T-helper 22 cell (primary cell): Measurements from ENCODE around the gene GPR101.

Experiments used
- DNase-seq: peaks from one replicate; pipeline ENCODE4 v3.0.0-alpha.2; 2020; ENCODE audit warnings: low read depth

The GPR101 gene, protein sequence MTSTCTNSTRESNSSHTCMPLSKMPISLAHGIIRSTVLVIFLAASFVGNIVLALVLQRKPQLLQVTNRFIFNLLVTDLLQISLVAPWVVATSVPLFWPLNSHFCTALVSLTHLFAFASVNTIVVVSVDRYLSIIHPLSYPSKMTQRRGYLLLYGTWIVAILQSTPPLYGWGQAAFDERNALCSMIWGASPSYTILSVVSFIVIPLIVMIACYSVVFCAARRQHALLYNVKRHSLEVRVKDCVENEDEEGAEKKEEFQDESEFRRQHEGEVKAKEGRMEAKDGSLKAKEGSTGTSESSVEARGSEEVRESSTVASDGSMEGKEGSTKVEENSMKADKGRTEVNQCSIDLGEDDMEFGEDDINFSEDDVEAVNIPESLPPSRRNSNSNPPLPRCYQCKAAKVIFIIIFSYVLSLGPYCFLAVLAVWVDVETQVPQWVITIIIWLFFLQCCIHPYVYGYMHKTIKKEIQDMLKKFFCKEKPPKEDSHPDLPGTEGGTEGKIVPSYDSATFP

DNA sequence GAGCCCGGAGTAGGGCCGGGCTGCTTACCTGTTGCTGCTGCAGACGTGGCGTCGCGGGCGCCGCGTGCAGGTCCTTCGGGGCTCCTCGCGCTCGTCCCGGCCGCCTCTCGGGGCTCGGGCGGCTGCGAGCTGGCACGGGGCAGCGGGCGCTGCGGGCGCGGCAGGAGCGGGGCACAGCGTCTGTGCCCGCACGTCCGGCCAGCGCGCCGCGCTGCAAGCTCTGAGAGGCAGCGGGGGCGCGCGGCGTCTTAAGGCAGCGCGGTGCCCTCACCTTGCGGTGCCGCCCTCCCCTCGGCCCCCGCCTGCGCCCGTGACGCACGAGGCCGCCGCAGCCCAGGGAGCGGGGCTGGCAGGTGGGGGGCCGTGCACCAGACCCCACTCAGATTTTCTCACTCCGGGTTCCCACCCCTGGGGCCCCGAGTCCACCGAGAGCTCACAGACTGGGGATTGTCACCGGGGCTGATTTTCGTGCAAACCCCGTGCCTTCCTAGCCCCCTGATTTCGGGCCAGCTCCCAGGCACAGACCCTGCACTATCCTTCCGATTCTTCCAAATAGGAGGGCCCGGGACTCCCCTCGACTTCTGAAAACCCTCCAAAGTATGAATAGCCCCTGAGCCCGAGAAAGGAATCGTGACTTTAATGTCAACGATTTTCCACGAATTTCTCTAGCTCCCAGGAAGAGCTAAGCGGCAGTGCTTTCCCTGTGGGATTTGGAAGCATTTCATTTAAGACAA, at the start of gene GPR101:
GPR101 (minus strand) TSS at position 222 of the 734 bp plus-strand sequence. CDS start 2,321 bp downstream, outside the sequence.
- no peak for DNase-seq

DNA sequence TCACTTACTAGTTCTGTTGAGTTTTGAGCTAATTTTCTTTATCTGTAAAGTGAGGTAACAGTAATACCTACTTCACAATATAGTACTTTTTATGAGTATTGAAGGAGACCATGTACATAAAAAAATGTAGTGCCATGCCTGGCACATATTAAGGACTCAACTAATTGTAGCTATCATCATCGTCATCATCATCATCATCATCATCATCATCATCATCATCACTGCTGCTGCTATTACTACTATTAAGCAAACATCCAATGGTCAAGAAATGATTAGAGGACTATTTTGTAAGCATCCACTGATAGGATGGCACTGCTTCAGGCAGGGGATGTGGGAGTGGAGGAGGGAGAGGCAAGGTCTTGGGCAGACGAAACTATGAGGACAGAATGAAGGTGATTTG, 47.4 kb upstream of the GPR101 start:
- no peak for DNase-seq

DNA sequence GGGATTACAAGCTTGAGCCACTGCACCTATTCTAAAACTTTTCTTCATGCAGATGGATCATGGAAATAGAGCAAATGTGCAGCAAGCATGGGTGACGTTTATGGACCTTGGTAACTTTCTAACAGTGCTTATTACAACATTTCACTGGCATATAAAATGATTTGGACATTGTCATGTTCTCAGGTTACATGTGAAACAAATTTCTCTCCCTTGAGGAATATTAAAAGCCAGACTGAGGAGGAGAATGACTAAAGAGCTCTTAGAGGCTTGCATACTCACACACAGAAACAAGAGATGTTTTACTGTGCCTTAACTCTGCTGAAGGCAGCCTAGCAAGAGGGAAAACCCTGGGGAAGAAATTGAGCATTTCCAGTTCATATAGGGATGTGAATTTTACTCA, 38.6 kb upstream of the GPR101 start:
- DNase-seq, result no peak

DNA sequence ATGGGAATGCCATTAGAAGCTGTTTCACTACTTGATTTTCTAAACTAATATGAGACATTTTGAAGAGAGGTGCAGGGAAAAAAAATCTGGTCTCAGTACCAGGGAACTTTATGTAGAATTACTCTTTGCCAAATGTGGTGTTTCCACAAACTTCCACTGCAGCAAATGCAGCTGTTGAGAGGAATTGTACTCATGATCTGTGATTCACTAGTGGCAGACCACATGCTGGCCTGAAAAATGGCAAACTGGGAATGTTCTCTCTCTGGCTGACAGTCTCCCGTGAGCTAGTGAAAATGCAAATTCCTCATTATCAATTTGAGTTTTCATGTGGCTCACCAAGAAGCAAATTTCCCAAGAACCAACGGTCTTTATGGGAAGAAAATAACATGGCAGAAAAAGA, 37.8 kb upstream of the GPR101 start:
- DNase-seq, result no peak

DNA sequence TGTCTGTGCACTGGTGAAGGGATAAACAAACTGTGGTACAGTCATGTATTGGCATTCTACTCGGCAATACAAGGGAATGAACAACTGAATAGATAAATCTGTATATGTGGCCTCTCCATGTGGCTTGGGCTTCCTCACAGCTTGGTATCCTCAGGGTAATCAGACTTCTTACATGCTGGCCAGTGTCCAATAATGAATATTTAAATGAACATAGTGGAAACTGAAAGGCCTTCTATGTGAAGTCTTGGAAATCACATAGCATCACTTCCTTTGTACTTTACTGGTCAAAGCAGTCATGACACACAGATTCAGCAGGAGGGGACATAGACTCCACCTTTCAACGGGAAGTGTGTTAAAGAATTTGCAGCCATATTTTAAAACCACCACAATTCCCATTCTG, 33.4 kb upstream of the GPR101 start:
- no peak for DNase-seq

DNA sequence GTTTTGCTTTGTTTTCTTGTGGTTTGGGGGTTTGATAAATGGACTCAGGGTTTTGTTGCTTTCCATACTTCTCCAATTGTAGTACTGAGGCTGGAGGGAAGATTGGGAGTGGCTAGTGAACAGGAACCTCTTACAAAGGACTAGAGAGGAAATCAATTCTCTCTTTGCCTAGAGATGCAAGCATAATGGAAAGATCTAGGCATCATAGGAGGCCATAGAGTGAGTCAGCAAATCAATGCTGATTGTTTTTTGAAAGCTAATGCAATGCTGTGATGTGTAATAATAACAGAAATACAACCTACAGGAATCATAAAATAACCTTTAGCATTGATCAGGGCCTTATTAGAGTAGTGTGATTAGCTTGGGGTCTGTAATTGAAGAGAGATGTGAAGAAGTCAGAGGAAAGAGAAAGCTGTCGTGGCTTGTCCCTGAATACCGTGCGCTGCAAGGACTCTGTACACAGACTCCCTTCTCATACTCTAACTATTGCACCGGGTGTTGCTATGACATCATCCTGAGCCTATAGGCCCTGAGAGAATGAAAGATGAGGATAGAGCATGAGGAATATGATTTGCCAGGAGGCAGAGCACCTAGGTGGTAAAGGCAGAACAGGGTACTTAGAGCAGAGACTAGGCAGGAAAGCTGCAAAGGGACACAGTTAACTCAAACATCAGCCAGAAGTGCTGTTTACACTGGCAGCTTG, 29.3 kb upstream of the GPR101 start:
- no peak for DNase-seq

DNA sequence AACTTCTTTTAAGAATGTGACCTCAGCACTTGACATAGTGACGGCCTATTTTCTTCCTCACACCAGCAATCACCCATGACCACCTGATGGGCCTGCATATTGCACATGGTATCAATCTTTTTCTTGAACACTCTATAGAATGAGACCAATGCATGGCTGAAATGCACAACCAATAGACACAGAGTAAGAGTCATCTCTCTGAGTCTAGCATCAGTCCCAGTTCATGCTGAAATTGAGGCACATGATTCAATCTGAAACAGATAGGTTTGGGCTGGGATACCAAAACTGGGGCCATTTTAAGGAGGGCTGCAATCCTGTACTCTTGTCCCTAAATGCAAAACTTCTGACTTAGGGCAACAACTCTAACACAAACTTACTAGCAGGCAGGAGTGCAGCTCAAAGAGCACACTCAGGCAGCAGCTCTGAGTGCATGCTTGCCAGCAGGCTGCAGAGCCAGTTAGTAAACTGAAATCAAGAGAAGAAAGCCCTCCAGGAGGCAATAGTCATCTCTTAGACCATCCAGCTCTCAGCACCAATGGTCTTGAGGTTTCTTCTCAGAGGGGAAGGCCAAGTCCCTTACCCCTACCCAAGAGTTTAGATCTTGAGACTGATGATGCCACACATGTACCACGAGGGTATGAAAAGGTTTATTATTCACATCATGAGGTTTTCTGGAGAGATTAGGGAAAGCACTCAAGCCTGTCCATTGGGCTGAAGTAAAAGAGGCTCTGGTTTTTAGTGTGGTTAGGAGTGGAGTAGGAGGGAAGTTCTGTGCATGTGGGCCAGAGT, 24.7 kb upstream of the GPR101 start:
- no peak for DNase-seq

DNA sequence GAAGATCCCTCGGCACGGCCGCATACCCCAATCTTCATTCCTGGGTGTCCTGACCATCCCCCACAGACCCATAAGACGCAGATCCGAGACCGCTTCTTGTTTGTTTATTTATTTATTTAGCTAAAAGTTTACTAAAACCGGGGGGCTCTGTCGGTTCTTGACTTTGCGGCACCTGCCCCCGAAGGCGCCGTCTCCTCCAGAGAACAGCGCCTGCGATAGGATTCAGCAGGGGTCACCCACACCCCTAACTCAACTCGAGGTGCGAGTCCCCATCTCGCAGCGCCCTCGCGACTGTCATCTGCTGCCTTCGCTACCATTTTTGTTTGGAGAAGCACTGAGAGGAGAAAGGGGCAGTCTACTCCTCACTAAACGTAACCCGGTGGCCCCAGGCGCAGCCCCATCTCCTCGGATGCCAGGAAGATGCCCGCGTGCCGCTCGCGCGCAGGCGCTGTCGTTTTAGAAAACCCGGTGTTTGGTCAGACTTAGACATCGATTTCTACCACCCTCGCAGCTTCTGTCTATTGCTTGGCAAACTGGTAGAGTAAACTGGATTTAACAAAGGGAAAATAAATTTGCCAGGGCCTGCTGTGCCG, 18.9 kb upstream of the GPR101 start:
- no peak for DNase-seq

DNA sequence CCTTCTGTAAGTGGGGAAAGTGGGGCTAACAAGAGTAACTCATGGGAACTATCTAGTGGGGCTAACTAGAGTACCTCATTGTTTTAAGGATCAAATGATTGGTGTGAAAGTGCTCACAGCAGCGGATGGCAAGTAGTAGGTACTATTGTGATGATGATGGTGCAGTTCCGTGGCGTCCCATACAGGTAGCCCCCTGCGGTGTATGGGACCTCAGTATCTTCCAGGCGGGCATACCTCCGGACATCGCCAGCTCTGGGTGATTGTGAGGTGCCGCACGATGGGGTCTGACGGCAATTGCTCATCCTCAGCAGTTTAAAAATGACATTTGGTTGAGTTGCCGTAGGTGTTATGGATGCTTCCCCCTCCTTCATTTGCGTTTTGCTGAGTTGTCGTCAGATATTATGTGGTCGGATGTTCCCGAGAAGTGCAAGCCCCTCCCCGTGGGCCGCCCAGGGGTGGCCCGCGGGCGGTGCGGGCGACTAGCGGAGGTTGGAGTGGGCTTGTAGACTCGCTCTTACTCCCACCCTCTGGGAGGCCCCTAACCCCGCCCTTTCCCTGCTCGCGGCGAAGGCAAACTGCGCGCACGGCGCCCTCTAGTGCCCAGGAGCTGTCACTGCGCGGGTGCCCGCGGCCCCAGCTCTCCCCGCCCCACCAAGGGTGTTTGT, 18.3 kb upstream of the GPR101 start:
- DNase-seq, result peak; percentile 62

DNA sequence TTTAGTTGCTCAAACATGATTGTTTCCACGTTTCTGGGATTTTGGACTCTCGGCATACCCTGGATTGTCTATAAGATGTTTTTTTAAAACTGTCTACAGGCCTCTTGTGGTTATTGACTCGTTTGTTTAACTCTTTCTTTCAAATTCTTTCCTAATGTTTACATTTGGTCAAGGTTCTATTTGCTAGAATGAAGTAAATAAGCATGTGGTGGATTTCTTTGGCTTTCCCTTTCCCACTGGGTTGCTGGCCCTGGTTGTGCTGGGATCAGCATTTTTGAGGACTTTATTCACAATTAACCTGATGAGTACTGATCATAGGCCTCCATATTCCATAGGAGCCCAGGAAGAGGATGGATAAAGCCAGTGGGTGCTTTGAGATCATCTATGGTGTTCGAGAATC, 11.1 kb upstream of the GPR101 start:
- no peak for DNase-seq

DNA sequence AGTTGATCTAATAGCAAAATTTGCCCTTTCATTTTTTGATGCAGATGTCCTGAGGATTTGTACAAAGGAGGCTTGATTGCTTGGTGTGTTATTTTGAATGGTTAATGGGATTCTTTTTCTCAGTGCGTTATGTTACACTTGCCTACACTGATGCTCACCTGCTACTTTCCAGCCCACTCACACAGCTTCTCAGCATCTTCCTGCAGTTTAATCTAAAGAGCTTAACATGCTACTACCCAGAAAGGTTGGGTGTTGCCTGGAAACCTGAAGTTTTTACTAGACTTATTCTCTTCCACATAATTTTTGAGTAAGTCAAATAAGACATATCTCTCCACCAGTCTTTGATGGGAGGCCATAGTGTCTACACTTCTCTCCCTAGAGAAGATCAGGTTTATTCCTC, 9.9 kb upstream of the GPR101 start:
- DNase-seq, result no peak

DNA sequence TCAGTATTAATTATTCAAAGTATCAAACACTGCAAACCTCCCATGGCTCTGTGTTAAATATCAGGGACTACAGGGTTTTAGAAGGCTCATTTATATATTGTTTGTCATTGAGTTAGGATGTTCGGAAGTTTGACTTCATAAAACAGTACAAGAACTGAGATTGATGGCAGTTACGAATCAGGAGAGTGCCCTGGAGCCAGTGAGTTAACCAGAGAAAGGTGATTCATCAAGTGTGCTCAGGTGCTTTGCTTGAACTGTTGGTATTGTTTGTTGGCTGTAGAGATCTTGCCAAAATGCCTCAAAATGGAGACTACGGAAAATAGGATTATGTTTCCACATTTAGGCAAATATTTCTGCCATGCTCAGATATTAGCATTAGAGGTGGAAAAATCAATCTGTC, 7.5 kb upstream of the GPR101 start:
- DNase-seq, result no peak

DNA sequence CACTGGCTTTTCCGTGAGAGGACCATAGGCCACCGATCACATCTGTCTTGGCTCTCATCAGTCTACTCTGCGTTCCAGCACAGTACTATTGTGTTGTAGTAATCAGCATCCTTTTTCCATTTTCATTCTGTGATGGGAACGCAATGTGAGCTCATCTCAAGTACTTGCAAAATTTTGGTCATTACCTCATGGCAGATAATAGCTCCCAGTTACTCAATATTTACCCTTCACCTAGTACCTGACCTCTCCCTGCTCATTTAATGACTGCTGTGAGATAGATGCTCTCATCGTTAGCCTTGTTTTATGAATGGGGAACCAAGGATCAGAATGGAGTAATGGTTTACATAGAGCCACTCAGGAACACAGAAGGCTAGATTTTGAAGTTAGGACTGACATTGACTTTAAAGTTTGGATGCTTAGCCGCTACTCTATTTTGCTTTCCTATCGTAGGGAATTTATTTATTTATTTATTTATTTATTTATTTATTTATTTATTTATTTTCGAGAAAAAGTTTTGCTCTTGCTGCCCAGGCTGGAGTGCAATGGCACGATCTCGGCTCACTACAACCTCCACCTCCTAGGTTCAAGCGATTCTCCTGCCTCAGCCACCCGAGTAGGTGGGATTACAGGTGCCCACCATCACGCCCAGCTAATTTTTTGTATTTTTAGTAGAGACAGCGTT, 6.5 kb upstream of the GPR101 start:
- no peak for DNase-seq

DNA sequence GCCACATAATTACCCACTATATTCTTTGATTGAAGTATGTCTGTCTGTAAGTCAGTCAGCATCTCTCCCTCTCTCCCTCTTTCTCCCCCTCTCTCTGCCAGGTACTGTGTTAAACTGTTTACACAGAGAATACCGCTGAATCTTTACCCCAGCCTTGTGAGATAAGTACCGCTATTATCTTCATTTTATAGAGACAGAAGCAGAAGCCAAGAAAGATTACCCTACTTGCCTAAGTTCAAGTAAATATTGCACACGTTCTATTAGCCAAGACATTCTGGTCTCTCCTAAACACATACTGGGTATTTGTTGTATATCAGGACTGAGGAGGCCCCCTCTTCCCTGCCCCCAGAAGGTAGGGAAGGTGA, 695 bp upstream of the GPR101 start:
- no peak for DNase-seq

DNA sequence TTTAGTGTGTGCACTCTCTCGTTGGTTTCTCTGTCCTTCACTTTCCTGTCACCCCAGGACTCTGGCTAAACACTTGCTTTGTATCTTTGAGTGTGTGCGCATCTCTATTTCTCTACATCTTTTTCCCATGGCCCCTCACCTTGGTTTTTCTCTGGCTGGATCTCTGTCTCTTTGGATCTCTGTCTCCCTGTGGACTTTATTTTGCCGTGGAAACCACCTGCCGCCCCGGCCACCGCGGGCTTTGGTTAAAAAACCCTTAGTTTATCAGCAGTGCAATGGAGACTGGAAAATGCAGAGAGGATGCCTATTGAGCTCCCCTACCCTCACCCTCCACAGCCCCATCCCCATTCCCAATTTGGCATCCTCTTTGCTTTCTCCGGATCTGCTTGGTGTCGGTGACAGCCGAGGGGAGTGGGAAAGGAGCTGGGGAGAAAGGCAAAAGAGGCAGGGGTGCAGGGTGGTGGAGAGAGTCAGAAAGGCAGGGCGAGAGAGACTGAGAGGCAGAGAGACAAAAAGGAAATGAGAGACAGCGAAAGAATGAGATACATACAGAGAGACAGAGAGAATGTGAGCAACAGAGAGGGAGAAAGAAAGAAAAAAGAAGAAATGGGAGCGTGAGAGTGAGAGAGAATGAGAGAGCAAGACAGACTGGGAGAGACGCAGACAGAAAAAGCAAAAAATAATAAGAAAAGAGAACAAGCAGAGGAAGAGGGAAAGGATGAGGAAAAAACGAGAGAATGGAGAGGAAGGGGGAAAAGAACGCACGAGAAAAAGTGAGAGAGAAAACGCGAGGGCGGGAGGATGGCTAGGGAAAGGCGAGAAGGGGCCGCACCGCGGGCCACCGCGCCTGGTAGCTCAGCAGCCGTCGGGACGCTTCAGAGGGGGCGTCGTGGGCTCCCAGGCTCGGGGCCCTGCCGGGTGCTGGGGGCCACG, 688 bp downstream of the GPR101 start:
- no peak for DNase-seq

DNA sequence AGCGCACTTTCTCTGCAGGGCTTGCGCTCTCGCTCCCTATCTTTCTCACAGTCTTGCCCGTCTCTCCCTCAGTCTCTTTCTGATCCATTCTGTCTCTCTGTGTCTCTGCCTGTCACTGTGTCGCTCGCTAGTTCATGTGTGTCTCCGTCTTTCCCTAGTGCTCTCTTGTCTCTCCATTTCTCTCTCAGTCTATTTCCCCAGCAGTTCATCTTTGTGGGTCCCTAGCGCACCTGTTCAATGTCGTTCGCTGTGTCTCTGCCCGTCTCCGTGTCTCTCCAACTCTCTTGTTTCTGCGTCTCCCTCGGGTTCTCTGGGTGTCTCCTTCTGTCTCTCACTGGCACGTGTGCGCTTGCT, 1.5 kb downstream of the GPR101 start:
- DNase-seq, result no peak

DNA sequence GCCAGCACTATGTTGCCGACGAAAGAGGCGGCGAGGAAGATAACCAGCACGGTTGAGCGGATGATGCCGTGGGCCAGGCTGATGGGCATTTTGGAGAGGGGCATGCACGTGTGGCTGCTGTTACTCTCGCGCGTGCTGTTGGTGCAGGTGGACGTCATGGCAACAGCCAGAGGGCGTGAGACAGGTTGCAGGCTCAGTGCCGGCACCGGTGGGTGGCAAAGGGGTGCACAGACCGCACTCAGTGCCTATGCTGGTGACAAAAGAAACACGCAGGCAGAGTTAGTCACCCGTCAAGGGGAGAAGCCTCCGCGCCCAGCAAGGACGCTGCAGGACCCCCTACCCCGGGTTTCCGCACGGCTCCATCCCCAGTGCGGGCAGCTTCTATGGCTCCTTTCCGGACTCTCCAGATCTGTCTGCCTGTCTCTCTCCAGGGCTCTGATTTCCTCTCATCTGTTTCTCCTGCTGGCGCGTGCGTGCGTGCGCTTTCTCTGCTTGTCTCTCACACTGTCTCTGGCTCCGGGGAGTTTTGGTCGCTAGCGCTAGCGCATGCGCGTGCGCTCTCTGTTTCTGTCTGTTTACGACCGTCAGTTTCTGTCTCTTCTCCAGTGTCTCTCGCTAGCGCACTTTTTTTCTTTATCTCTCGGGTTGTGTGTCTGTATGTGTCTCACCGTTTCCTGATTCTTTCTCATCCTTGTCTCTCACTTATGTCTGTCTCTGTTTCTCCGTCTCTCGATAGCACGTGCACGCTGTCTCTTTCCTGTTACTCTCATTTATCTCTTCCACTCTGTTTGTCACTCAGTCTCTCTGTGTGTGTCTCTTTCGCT, 2.1 kb downstream of the GPR101 start:
- DNase-seq, result no peak

DNA sequence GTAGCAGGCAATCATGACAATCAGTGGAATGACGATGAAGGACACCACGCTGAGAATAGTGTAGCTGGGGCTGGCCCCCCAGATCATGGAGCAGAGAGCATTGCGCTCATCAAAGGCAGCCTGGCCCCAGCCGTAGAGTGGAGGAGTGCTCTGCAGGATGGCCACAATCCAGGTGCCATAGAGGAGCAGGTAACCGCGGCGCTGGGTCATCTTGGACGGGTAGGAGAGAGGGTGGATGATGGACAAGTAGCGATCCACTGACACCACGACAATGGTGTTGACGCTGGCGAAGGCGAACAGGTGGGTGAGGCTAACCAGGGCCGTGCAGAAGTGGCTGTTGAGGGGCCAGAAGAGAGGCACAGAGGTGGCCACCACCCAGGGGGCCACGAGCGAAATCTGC, 2.8 kb downstream of the GPR101 start:
- DNase-seq, result no peak

DNA sequence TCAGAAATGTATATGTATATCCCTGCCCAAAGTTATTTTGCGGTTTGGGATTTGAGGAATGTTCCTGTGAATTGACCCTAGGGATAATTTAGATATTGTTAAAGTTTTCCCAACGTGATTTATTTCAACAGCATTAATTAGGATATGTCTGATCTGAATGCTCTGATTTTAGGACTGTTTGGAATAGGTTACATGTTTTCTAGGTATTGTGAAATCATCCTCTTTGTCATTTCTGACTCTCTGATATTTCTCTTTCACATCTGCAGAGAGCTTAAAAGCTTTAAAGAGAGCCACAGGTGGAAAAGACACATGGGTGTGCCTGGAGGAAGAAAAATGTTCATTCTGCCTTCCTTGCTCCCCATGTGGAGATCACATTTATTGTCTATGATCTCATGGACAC, 5.1 kb downstream of the GPR101 start:
- no peak for DNase-seq
